ENCODE data around the gene HHATL.

DNA sequence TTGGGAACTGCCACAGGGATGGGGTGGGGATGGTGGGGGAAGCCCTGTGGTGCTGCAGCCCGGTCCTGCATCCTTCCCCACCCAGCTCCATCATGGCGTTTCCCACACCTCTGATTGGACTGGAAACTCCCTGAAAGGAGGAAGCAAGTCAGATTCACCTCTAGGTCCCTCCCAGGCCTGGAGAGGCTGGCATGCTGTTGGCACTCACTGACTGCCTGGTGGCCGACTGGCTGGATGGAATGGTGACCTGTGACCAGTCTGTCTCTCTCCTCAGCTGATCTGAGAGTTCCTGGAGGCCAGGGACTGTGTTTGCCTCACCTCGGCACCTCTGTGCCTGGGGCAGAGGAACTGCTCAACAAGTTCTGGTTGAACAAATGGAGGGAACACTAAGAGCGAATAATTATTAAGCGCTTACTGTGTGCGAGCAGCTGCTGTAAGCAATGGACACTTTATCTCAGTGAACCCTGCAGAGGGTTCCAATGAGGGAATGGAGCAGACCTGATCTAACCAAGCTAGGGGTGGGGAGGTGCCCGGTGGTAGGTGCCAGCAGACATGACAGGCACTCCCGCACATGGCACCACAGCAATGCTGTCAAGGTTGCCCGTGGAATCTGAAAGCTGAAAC lies 3.5 kb upstream of the HHATL start:
- TF ChIP-seq, protein P1, sequence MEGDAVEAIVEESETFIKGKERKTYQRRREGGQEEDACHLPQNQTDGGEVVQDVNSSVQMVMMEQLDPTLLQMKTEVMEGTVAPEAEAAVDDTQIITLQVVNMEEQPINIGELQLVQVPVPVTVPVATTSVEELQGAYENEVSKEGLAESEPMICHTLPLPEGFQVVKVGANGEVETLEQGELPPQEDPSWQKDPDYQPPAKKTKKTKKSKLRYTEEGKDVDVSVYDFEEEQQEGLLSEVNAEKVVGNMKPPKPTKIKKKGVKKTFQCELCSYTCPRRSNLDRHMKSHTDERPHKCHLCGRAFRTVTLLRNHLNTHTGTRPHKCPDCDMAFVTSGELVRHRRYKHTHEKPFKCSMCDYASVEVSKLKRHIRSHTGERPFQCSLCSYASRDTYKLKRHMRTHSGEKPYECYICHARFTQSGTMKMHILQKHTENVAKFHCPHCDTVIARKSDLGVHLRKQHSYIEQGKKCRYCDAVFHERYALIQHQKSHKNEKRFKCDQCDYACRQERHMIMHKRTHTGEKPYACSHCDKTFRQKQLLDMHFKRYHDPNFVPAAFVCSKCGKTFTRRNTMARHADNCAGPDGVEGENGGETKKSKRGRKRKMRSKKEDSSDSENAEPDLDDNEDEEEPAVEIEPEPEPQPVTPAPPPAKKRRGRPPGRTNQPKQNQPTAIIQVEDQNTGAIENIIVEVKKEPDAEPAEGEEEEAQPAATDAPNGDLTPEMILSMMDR (IDR thresholded peaks at IDR 0.05), result no peak
- TF ChIP-seq ZFX (IDR thresholded peaks at IDR 0.05; ENCODE audit: borderline replicate concordance), result no peak
